GM13977 (cell line): ENCODE measurements around the gene JAM3.

Experiments
- DNase-seq: peaks from one replicate; pipeline ENCODE4 v3.0.0; 2012; ENCODE audit warnings: low spot score
- CTCF ChIP-seq: IDR thresholded peaks from 2 replicates; pipeline ENCODE4 v1.5.1; 2012; ENCODE audit warnings: mild to moderate bottlenecking, control low read depth; ENCODE audit not compliant: insufficient read depth; ENCODE audit errors: extremely low read depth, missing control alignments
- in situ Hi-C: fragments of 300-500 bp; cut with MboI; formaldehyde crosslinking; loops from one replicate; pipeline ENCODE4 v1.12.0; 2022; ENCODE audit warnings: low sequenced_read_pairs, low pct_unique_long_range_greater_than_20kb, mixed read lengths, inconsistent platforms; ENCODE audit not compliant: unreplicated experiment

JAM3 gene

GRCh38 chr11:134150195-134150903, 81.5 kb downstream of the JAM3 start:
- in situ Hi-C loops = no loop called here
- no peak for DNase-seq
- TF ChIP-seq CTCF = no peak

- in situ Hi-C loops = no loop called here
- TF ChIP-seq CTCF = no peak
These were observed 82.3 kb downstream of the JAM3 start for GRCh38 chr11:134151083-134151747.

GRCh38 chr11:134152696-134153095, 83.8 kb downstream of the JAM3 start:
- no peak for TF ChIP-seq CTCF
- in situ Hi-C loops = no loop called here
- no peak for DNase-seq

More at GRCh38 chr11:134151083-134151747, 82.3 kb downstream of the JAM3 start:
- DNase-seq = no peak

GRCh38 chr11:134153147-134153905, 84.5 kb downstream of the JAM3 start:
- in situ Hi-C loops = no loop called here
- no peak for DNase-seq
- no peak for TF ChIP-seq CTCF

- no peak for DNase-seq
- TF ChIP-seq CTCF = no peak
- in situ Hi-C loops = no loop called here
These were observed 85.6 kb downstream of the JAM3 start for GRCh38 chr11:134154441-134154840.

- no peak for DNase-seq
- no peak for TF ChIP-seq CTCF
- in situ Hi-C loops = no loop called here
These were observed 86.6 kb downstream of the JAM3 start for GRCh38 chr11:134155456-134155855.
